K562 (cell line): ENCODE data around the gene AMFR. TPM values are rescaled to one million over a fixed set of nuclear protein-coding genes. Genes with fewer than 3 reads are reported as not detected.

ENCODE experiments used
- ATAC-seq: fragments of 200-7000 bp; cut with Tn5 transposase; 3 replicates; pipeline ENCODE4 v1.9.1; 2020; ENCODE audit warnings: moderate library complexity
- BruUV-seq: library from RNA; stranded (reverse); fragments of 400-500 nt; replicated peaks from 2 replicates; lab custom pipeline; 2021; lab: Mats Ljungman, UMichigan
- CTCF ChIA-PET: fragments of 300-600 bp; formaldehyde crosslinking; extraction: SDS; loops from one replicate; lab custom pipeline; 2021; ENCODE audit warnings: low intra/inter-chr PET ratio; lab: Yijun Ruan, JAX
- POLR2A ChIA-PET: fragments of 300-600, 350-650 bp; sonication (Branson Sonifier 250); formaldehyde crosslinking; extraction: SDS; loops from one replicate; lab custom pipeline; 2021; ENCODE audit warnings: antibody characterized with exemption, inconsistent platforms; lab: Yijun Ruan, JAX
- DNase-seq, 4 experiments: peaks; one replicate each; pipeline versions ENCODE4 v3.0.0 to v3.0.0-alpha.2; 2011 to 2018; ENCODE audit warnings: low spot score in 3 of 4, mixed read lengths in 3 of 4; ENCODE audit errors: extremely low read depth in 1 of 4
- FAIRE-seq: peaks from 2 replicates; lab custom pipeline; 2011; peaks lifted over from hg19 to GRCh38; lab: Jason Lieb, UNC
- H2AFZ ChIP-seq: 2 replicates; pipeline ENCODE4 v1.6.0; 2011; ENCODE audit warnings: low read depth, low read length, control low read depth, inconsistent platforms
- H3K27ac ChIP-seq: fragments of 200-600 bp; 3 replicates; pipeline ENCODE4 v1.8.0; 2011; ENCODE audit warnings: low read depth, mild to moderate bottlenecking, control low read depth, inconsistent platforms, low read length, moderate library complexity, mixed read lengths; ENCODE audit errors: extremely low read depth
- H3K27me3 ChIP-seq, 2 experiments: fragments of 300-600 bp in 1 of 2; 2 replicates in 1 of 2; 3 replicates in 1 of 2; pipeline versions ENCODE4 v1.6.0 to v1.8.0; 2011; ENCODE audit warnings: inconsistent platforms in 2 of 2, low read length in 2 of 2, mild to moderate bottlenecking in 1 of 2, mixed read lengths in 1 of 2, moderate library complexity in 1 of 2; ENCODE audit not compliant: control insufficient read depth in 2 of 2, insufficient read depth in 2 of 2
- H3K36me3 ChIP-seq: fragments of 300-600 bp; 3 replicates; pipeline ENCODE4 v1.8.0; 2011; ENCODE audit warnings: mild to moderate bottlenecking, low read length, inconsistent platforms; ENCODE audit not compliant: control insufficient read depth, insufficient read depth
- H3K4me1 ChIP-seq, 2 experiments: fragments of 200-600 bp in 1 of 2; replicated peaks in 1 of 2; 2 replicates in 1 of 2; 3 replicates in 1 of 2; pipeline versions ENCODE4 v1.5.1 to v1.8.0; 2011; ENCODE audit warnings: inconsistent platforms in 2 of 2, low read length in 2 of 2, mild to moderate bottlenecking in 1 of 2, mixed read lengths in 1 of 2, moderate library complexity in 1 of 2; ENCODE audit not compliant: control insufficient read depth in 2 of 2, insufficient read depth in 2 of 2
- H3K4me2 ChIP-seq: 2 replicates; pipeline ENCODE4 v1.6.1; 2011; ENCODE audit warnings: low read length, control low read depth, inconsistent platforms, mixed read lengths; ENCODE audit not compliant: insufficient read depth
- H3K4me3 ChIP-seq: fragments of 200-600 bp; sonication (generic), shearing (Covaris generic); 2 replicates; pipeline ENCODE4 v1.5.1; 2016; ENCODE audit warnings: control low read depth, inconsistent platforms
- H3K79me2 ChIP-seq: fragments of 200-600 bp; 3 replicates; pipeline ENCODE4 v1.8.0; 2011; ENCODE audit warnings: low read length, inconsistent platforms; ENCODE audit not compliant: control insufficient read depth, insufficient read depth
- H3K9ac ChIP-seq, 2 experiments: 2 replicates each; pipeline versions ENCODE4 v1.6.0 to v1.6.1; 2011; ENCODE audit warnings: low read depth in 2 of 2, low read length in 2 of 2, control low read depth in 1 of 2, inconsistent platforms in 1 of 2, mild to moderate bottlenecking in 1 of 2, mixed read lengths in 1 of 2; ENCODE audit not compliant: insufficient read depth in 1 of 2
- H3K9me1 ChIP-seq: one replicate; pipeline ENCODE4 v1.6.0; 2011; ENCODE audit warnings: inconsistent platforms, mild to moderate bottlenecking, low read length, moderate library complexity; ENCODE audit not compliant: control insufficient read depth, insufficient read depth
- H3K9me3 ChIP-seq: replicated peaks from 2 replicates; pipeline ENCODE4 v1.5.1; 2011; ENCODE audit warnings: low read depth, low read length, inconsistent platforms; ENCODE audit not compliant: control insufficient read depth, insufficient read depth
- H4K20me1 ChIP-seq: replicated peaks from 2 replicates; pipeline ENCODE4 v1.6.1; 2011; ENCODE audit warnings: low read length, inconsistent platforms, mixed read lengths; ENCODE audit not compliant: control insufficient read depth, insufficient read depth
- ATF3 ChIP-seq, 2 experiments: fragments of 450-650 bp in 1 of 2; sonication (generic) in 1 of 2; formaldehyde crosslinking in 1 of 2; IDR thresholded peaks in 1 of 2; conservative IDR thresholded peaks in 1 of 2; 2 replicates each; pipeline versions ENCODE4 v1.6.1 to v1.8.1; 2016 to 2023; ENCODE audit warnings: mild to moderate bottlenecking in 2 of 2, moderate library complexity in 2 of 2, inconsistent platforms in 1 of 2, missing genetic modification reagents in 1 of 2
- CHD1 ChIP-seq: fragments of 200-600 bp; sonication (generic); IDR thresholded peaks from one replicate; pipeline ENCODE4 v1.6.1; 2012; ENCODE audit warnings: mild to moderate bottlenecking, moderate library complexity, low read length, inconsistent platforms
- E2F3 ChIP-seq: fragments of 250-450 bp; sonication (Bioruptor Pico); IDR thresholded peaks from 2 replicates; pipeline ENCODE4 v1.4.0; 2020; ENCODE audit warnings: mild to moderate bottlenecking
- EWSR1 ChIP-seq: fragments of 450-650 bp; IDR thresholded peaks from 2 replicates; pipeline ENCODE4 v1.6.1; 2018; ENCODE audit warnings: borderline replicate concordance, mild to moderate bottlenecking, low read depth, moderate library complexity; ENCODE audit not compliant: partially characterized antibody
- HNRNPLL ChIP-seq: fragments of 200-400 bp; formaldehyde crosslinking; IDR thresholded peaks from 2 replicates; pipeline ENCODE4 v1.6.1; 2017; ENCODE audit warnings: low read length, low read depth, mild to moderate bottlenecking; ENCODE audit not compliant: poor library complexity, severe bottlenecking
- HNRNPUL1 ChIP-seq: fragments of 200-400 bp; formaldehyde crosslinking; IDR thresholded peaks from 2 replicates; pipeline ENCODE4 v1.6.1; 2017; ENCODE audit warnings: low read length
- HSF4 ChIP-seq: fragments of 250-450 bp; sonication (Bioruptor Pico); IDR thresholded peaks from 2 replicates; pipeline ENCODE4 v2.1.2; 2022; ENCODE audit warnings: mild to moderate bottlenecking, moderate library complexity, borderline replicate concordance
- JUNB ChIP-seq: fragments of 450-650 bp; formaldehyde crosslinking; conservative IDR thresholded peaks from 2 replicates; pipeline ENCODE4 v1.4.0; 2020; ENCODE audit warnings: mild to moderate bottlenecking
- MXD1 ChIP-seq: fragments of 250-450 bp; sonication (Bioruptor Pico); IDR thresholded peaks from 2 replicates; pipeline ENCODE4 v1.8.0; 2021; ENCODE audit warnings: borderline replicate concordance, mild to moderate bottlenecking, moderate library complexity; ENCODE audit not compliant: poor library complexity, severe bottlenecking
- MYC ChIP-seq, 2 experiments: fragments of 250-450 bp in 1 of 2; sonication (Bioruptor Pico) in 1 of 2; IDR thresholded peaks; 2 replicates each; pipeline versions ENCODE4 v1.5.1 to v1.6.1; 2012 to 2021; ENCODE audit warnings: low read depth in 2 of 2, borderline replicate concordance in 1 of 2, improper control_type of control experiment in 1 of 2, low read length in 1 of 2, mild to moderate bottlenecking in 1 of 2, moderate library complexity in 1 of 2
- PHB2 ChIP-seq: fragments of 450-650 bp; IDR thresholded peaks from 2 replicates; pipeline ENCODE4 v1.6.1; 2017; ENCODE audit warnings: low read depth
- ZNF436 ChIP-seq: fragments of 250-450, 450-650 bp; sonication (Bioruptor Pico); formaldehyde crosslinking; IDR thresholded peaks from 2 replicates; pipeline ENCODE4 v1.7.0; 2020; ENCODE audit warnings: mild to moderate bottlenecking
- ZNF75A ChIP-seq: fragments of 450-650 bp; formaldehyde crosslinking; IDR thresholded peaks from 2 replicates; pipeline ENCODE4 v1.4.0; 2020; ENCODE audit warnings: mild to moderate bottlenecking
- WGBS: fragments of 100-300 bp; shearing (Covaris generic); methylation state at CpG from one replicate; pipeline ENCODE4 v1.1.6; 2016; ENCODE audit warnings: low coverage, mixed read lengths; ENCODE audit not compliant: insufficient coverage; ENCODE audit errors: missing lambda C conversion rate; 5-methylcytosine and 5-hydroxymethylcytosine counted together
- in situ Hi-C: fragments of 300-500 bp; cut with MboI; formaldehyde crosslinking; loops from 4 replicates; pipeline ENCODE4 v1.15.0; 2018; ENCODE audit warnings: inconsistent platforms, mixed read lengths
- intact Hi-C: fragments of 100-400 bp; cut with micrococcal nuclease; formaldehyde crosslinking; loops from 2 replicates; pipeline ENCODE4 v1.14.2; 2022
- polyA plus RNA-seq, 8 experiments: library from polyadenylated mRNA; depleted of rRNA in 4 of 8; stranded (reverse) in 5 of 8; unstranded in 3 of 8; fragments of >200 nt; fragmentation: Nextera tagmentation in 2 of 8; fragmentation: Illumina TruSeq in 1 of 8; extraction: Ambion mirVana in 2 of 8; extraction: Trizol in 1 of 8; gene quantifications; 2 replicates each; pipeline versions ENCODE4 v1.2.1 to v1.2.3, GENCODE V29; 2011 to 2014; ENCODE audit warnings: inconsistent platforms in 1 of 8, missing spikeins in 1 of 8
- total RNA-seq, 7 experiments: library from RNA; depleted of rRNA in 6 of 7; stranded (reverse); fragments of >200 nt in 6 of 7; fragmentation: Illumina TruSeq in 2 of 7; extraction: Trizol in 2 of 7; gene quantifications; 2 replicates each; pipeline versions ENCODE4 v1.2.1 to v1.2.3, GENCODE V29; 2011 to 2021; ENCODE audit warnings: low replicate concordance in 1 of 7

AMFR gene
- total and polyA plus RNA-seq, 9 of the 15 experiments (the other 6 are each of a cell fraction or from before 2014, with no cell fraction given): 15.6 to 113 (median 58.4) TPM

GRCh38 chr16:56389554-56389953 lies 35.8 kb downstream of the AMFR start:
- Histone ChIP-seq H3K36me3 (peaks cover 57% of the 10 kb centered on the region), H3K9me3 (no peaks in the 10 kb centered on the region), H3K79me2 (no peaks in the 10 kb centered on the region), H3K9ac (no peak overlapping the region), H3K9me1 (no peaks in the 10 kb centered on the region), H3K27me3 (no peaks in the 10 kb centered on the region)
- DNase-seq (no peak), FAIRE-seq (no peak), ATAC-seq (no peak)
- in situ Hi-C loops (no loop called here), intact Hi-C loops (no loop called here)
- TF ChIP-seq EWSR1: no peak
- no peak for TF ChIP-seq JUNB (CRISPR knock-in tag)
- no peak for TF ChIP-seq E2F3 (CRISPR knock-in tag)
- no peak for TF ChIP-seq MYC (IDR thresholded peaks at IDR 0.05; ENCODE audit: low read depth, low read length)
- no peak for TF ChIP-seq MYC (CRISPR knock-in tag; IDR thresholded peaks at IDR 0.05; ENCODE audit: borderline replicate concordance, low read depth)
- TF ChIP-seq, all 486 proteins: peak for 0
- Histone ChIP-seq H2AFZ (no peak overlapping the region), H4K20me1 (no peaks in the 10 kb centered on the region), H3K4me1 (no peaks in the 10 kb centered on the region), H3K4me3 (no peak overlapping the region), H3K4me2 (no peak overlapping the region), H3K27ac (no peak overlapping the region)
- BruUV-seq: no TSS peak
- ChIA-PET POLR2A (interaction anchor here (0.8 kb wide), 1 partner anchor 12 kb away, joined by 4 read pairs; no protein-coding TSS in a partner anchor), CTCF (no interaction called here)
- WGBS: 96% methylated on average over 3 of the region's 3 CpGs

GRCh38 chr16:56388209-56388608 lies 37.1 kb downstream of the AMFR start:
- no peaks in the 10 kb centered on the region for H4K20me1 ChIP-seq
- no TSS peak for BruUV-seq
- H3K4me3 ChIP-seq: no peak overlapping the region
- no peaks in the 10 kb centered on the region for H3K9me1 ChIP-seq
- in situ Hi-C loops (no loop called here), intact Hi-C loops (no loop called here)
- CTCF ChIA-PET: no interaction called here
- DNase-seq (no peak), FAIRE-seq (no peak), ATAC-seq (no peak)
- H3K4me1 ChIP-seq: no peaks in the 10 kb centered on the region
- no peaks in the 10 kb centered on the region for H3K27me3 ChIP-seq
- POLR2A ChIA-PET: interaction anchor here (0.9 kb wide), 1 partner anchor 12 kb away, joined by 3 read pairs; no protein-coding TSS in a partner anchor
- TF ChIP-seq HSF4: no peak
- TF ChIP-seq HNRNPLL: no peak
- TF ChIP-seq HNRNPUL1: no peak
- TF ChIP-seq ZNF75A (CRISPR knock-in tag): no peak
- TF ChIP-seq CHD1: no peak
- no peak for TF ChIP-seq ATF3 (IDR thresholded peaks at IDR 0.05)
- TF ChIP-seq ATF3 (CRISPR knock-in tag; conservative IDR thresholded peaks at IDR 0.05): no peak
- TF ChIP-seq PHB2: no peak
- no peak for TF ChIP-seq ZNF436 (CRISPR knock-in tag)
- TF ChIP-seq MXD1 (CRISPR knock-in tag): no peak
- H3K9me3 ChIP-seq: no peaks in the 10 kb centered on the region
- H3K4me2 ChIP-seq: no peak overlapping the region
- no peak overlapping the region for H2AFZ ChIP-seq
- H3K36me3 ChIP-seq: peaks cover 71% of the 10 kb centered on the region
- no peak overlapping the region for H3K27ac ChIP-seq
- H3K79me2 ChIP-seq: no peaks in the 10 kb centered on the region
- H3K9ac ChIP-seq: no peak overlapping the region
